GM19324 (cell line): ENCODE results near the gene FGD4.
"Not testable (repeated sequence)": the region's sequence is repeated elsewhere in the genome, so short reads cannot be mapped to it uniquely, and the experiment has no call there.

Experiments used
- ATAC-seq: cut with Tn5 transposase; IDR thresholded peaks from one replicate; pipeline ENCODE4 v1.9.1; 2021; ENCODE audit warnings: mild to moderate bottlenecking, moderate library complexity; ENCODE audit not compliant: unreplicated experiment, low FRiP score

The FGD4 gene

GRCh38 chr12:32548691-32549281, 149.4 kb downstream of the FGD4 start:
- no peak for ATAC-seq

GRCh38 chr12:32549675-32550079, 150.3 kb downstream of the FGD4 start:
- no peak for ATAC-seq

GRCh38 chr12:32551058-32551457, 151.7 kb downstream of the FGD4 start:
- ATAC-seq: no peak

DNA sequence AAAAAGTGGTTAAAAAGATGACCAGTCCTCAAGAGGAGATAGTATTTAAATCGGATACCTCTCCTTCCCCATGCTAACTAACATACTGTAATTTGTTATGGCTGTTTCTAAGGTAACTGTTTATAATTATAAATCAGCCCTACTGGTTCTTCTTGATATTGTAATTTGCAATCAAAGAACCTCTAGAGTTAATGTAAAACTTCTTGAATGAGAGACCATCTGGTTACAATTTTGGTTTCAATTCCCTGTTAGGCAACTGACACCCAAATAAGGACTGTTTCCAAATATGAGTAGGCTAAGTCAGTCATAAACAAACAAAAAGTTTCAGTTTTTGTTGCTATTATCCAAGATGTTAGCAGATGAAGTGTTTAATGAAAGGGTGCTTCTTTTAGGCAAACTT, 159.5 kb downstream of the FGD4 start:
- ATAC-seq: peak; percentile 97

DNA sequence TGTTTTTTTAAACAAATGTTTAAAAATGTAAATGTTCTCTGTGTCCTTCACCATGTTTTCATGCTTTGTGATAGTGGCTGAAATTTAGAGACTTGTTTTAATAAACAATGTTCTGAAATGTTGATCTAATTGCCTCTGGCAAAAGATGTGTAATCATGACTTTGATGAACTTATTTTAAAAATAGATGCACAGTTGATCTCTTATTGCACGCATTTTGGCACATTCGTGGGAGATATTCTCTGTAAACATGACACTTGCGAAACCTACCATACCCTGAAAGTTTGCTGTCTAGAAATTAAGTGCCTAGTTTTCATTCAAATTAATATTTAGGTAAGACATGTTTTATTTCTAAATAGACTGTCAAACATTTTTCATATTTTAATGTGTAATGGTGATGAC, 160.1 kb downstream of the FGD4 start:
- ATAC-seq: peak; percentile 21

GRCh38 chr12:32560520-32560919, 161.2 kb downstream of the FGD4 start:
- ATAC-seq: no peak

DNA sequence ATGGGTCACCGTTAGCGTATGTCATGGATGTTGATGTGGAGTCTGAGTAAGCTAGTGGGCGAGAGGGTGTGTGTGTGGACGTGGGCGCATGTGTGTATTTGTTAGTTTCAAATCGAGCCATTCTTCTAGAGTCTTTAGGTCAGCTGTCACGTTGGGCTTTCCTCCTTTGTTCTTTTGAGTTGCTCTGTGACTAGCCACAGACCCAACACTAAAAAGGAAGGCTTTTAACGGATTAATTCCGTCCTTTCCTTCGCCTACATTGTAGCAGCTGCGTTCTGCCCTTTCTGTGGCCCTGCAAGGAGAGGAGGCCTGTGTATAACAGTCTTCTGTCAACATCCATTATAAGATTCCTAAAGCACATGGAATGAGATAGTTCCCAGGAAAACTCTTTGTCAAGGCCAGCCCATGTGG, 162.6 kb downstream of the FGD4 start:
- ATAC-seq: no peak

GRCh38 chr12:32562413-32562812, 163.1 kb downstream of the FGD4 start:
- ATAC-seq: not testable (repeated sequence)

GRCh38 chr12:32566663-32567295, 167.4 kb downstream of the FGD4 start:
- ATAC-seq: no peak

- ATAC-seq: no peak
These were observed 167.9 kb downstream of the FGD4 start for GRCh38 chr12:32567296-32567674.

DNA sequence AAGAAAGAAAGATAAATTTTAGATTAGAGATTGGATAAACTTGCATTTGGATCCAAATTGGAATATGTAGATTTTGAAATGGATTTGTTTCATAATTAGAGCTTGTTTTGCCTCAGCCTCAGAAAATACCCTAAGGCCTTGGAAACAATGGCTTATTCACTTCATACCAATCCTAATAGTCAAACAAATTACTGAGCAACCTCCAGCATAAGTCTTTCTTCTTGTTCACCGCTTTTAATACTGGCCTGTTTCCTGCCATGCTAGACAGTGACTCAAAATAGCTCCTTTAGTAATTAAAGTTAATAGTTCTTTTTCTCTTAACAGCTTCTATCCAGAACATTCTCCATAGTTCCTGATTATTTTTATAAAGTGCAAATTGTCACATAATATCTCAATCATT, 168.9 kb downstream of the FGD4 start:
- no peak for ATAC-seq

DNA sequence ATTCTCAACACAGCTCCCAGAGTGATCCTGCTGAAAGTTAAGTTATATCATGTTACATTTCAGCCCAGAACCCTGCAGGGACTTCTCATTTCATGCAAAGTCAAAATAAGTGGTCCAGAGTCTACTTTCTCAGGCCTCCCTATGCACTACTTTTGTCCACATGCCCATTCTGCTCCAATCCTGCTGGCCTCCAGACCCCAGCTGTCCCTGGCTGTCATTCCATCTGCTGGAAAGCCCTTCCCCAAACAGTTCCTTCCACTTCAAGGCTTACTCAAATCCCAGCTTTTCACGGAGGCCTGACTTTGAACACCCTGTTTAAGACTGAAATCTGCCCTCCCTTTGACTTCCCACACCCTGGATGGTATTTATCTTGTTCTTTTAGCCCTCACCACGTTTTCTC, 169.9 kb downstream of the FGD4 start:
- ATAC-seq: no peak

GRCh38 chr12:32574585-32574984, 175.2 kb downstream of the FGD4 start:
- no peak for ATAC-seq

DNA sequence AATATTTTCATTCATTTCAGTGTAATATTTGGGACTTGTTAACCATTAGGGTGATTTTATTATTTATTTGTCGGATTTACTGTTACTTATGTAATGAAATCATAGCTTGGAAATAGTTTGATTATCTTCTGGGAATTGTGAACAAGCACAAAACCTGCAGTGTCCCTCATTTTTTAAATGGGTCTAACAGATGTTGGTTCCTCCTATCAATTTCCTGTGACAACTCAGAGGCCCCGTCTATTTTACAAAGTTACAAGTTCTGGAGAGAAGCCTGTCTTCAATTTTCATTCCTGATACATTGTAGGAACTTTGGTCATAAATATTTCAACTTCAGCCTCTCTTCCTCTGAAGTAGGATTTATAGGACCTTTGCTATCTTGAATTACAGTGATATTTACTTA, 178.0 kb downstream of the FGD4 start:
- ATAC-seq: no peak

DNA sequence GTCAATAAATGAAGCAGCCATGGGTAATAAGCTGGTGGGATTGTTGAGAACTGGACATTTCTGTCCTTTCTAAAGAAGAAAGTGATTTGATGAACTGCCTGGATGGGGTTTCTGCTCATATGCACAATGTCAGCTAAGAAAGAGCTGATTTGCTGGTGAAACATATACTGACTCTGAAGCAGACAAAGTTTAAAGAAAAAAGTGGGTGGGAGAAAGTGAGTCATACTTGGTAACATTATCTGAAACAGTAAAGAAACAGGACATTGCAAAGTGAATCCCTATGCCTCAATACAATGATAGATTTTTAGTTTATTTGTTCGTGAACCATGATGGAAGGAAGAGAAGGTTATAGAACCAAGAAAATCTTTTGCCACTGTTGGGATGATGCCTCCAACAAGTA, 184.2 kb downstream of the FGD4 start:
- ATAC-seq: no peak

GRCh38 chr12:32585680-32586079, 186.3 kb downstream of the FGD4 start:
- ATAC-seq: no peak

DNA sequence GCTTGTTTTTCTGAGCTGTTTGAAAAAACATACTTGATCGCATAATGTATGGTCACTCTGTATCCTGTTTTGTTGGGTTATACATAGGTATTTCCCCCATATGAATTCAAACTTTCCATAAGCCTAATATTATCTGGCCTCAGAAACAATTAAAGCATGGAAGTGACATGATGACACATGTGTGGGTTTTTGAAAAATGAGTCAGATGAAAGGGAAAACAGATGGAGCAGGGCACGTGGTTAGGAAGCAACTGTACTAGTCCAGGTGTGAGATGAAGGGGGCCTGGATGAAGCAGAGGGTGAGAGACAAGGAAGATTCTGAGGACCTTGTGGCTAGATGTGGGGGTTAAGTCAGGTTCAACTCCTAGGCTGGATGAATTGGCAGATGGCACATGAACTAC, 187.0 kb downstream of the FGD4 start:
- ATAC-seq: no peak

GRCh38 chr12:32587581-32588495, 188.5 kb downstream of the FGD4 start:
- ATAC-seq: no peak

- no peak for ATAC-seq
These were observed 189.2 kb downstream of the FGD4 start for GRCh38 chr12:32588604-32589003.

- ATAC-seq: no peak
These were observed 190.0 kb downstream of the FGD4 start for GRCh38 chr12:32589165-32589865.

- no peak for ATAC-seq
These were observed 195.9 kb downstream of the FGD4 start for GRCh38 chr12:32595251-32595650.
